Glutamatergic neuron (in vitro differentiated cells): ENCODE measurements around the gene COBLL1. TPM values are rescaled to one million over a fixed set of nuclear protein-coding genes. Genes with fewer than 3 reads are reported as not detected.

Source experiments
- DNase-seq: peaks from one replicate; pipeline ENCODE4 v3.0.0; 2022
- H3K27ac Mint-ChIP-seq: one replicate; pipeline ENCODE4 v1.8.0; 2020; ENCODE audit warnings: mild to moderate bottlenecking, mixed read lengths, inconsistent platforms; ENCODE audit not compliant: unreplicated experiment
- H3K27me3 Mint-ChIP-seq: one replicate; pipeline ENCODE4 v1.8.0; 2020; ENCODE audit warnings: mild to moderate bottlenecking, moderate library complexity, mixed read lengths, inconsistent platforms; ENCODE audit not compliant: unreplicated experiment
- H3K36me3 Mint-ChIP-seq: one replicate; pipeline ENCODE4 v1.8.0; 2020; ENCODE audit warnings: mild to moderate bottlenecking, mixed read lengths, inconsistent platforms; ENCODE audit not compliant: unreplicated experiment
- H3K4me1 Mint-ChIP-seq: one replicate; pipeline ENCODE4 v1.8.0; 2020; ENCODE audit warnings: mild to moderate bottlenecking, low read depth, mixed read lengths, inconsistent platforms; ENCODE audit not compliant: unreplicated experiment
- H3K4me3 Mint-ChIP-seq: one replicate; pipeline ENCODE4 v1.8.0; 2020; ENCODE audit warnings: mild to moderate bottlenecking, mixed read lengths, inconsistent platforms; ENCODE audit not compliant: unreplicated experiment
- H3K9me3 Mint-ChIP-seq: one replicate; pipeline ENCODE4 v1.8.0; 2020; ENCODE audit warnings: mild to moderate bottlenecking, moderate library complexity, mixed read lengths, inconsistent platforms; ENCODE audit not compliant: unreplicated experiment
- CTCF ChIP-seq: fragments of 200-600 bp; sonication (generic); IDR thresholded peaks from one replicate; pipeline ENCODE4 v1.5.0; 2021; ENCODE audit not compliant: partially characterized antibody, unreplicated experiment
- total RNA-seq: library from RNA; stranded (reverse); fragmentation: NEBNext Ultra II Directional; extraction: Animal tissue kit (Norgen Biotek cat#: 25700); gene quantifications from one replicate; pipeline ENCODE4 v1.2.1, GENCODE V29; 2021; ENCODE audit not compliant: unreplicated experiment

The COBLL1 gene
- total RNA-seq, 1 donor from 2014 or later: 0.91 TPM

- H3K4me3 Mint-ChIP-seq: no peak overlapping the region
- H3K36me3 Mint-ChIP-seq: no peaks in the 10 kb centered on the region
- H3K9me3 Mint-ChIP-seq: no peaks in the 10 kb centered on the region
- H3K4me1 Mint-ChIP-seq: no peaks in the 10 kb centered on the region
- no peaks in the 10 kb centered on the region for H3K27me3 Mint-ChIP-seq
- no peak overlapping the region for H3K27ac Mint-ChIP-seq
- no peak for TF ChIP-seq CTCF
- DNase-seq: no peak
These were observed 174.1 kb downstream of the COBLL1 start for GRCh38 chr2:164667566-164667965.

- H3K27ac Mint-ChIP-seq: no peak overlapping the region
- no peaks in the 10 kb centered on the region for H3K9me3 Mint-ChIP-seq
- H3K4me1 Mint-ChIP-seq: no peaks in the 10 kb centered on the region
- DNase-seq: no peak
- no peaks in the 10 kb centered on the region for H3K27me3 Mint-ChIP-seq
- TF ChIP-seq CTCF: no peak
- no peaks in the 10 kb centered on the region for H3K36me3 Mint-ChIP-seq
- H3K4me3 Mint-ChIP-seq: no peak overlapping the region
These were observed 177.6 kb downstream of the COBLL1 start for GRCh38 chr2:164664070-164664469.

DNA sequence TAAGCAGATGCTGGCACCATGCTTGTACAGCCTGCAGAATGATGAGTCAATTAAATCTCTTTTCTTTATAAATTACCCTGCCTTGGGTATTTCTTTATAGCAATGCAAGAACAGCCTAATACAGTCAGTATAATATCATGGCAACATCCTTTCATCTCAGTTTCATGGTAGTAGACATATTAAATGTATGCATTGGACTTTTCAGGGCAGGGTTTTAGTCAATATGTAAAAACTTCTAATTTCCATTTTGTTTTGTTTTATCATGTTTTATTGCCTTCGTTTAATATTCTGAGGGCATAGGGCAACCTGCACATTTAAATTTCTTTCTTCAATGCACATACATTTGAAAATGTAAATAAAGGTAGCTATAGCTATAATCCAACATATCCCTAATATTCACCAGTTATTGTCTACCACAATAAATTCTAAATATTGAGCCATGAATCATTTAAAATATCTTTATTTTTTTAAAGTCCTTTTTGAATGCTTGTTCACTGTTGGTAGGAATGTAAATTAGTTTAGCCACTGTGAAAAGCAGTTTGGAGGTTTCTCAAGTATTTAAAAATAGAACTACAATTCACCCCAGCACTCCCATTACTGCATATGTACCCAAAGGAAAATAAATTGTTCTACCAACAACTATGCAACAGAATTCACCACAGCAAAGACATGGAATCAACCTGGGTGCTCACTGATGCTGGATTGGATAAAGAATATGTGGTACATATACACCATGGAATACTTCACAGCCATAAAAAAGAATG is 178.6 kb downstream of the COBLL1 start:
- Mint-ChIP-seq H3K36me3 (no peaks in the 10 kb centered on the region), H3K27ac (no peak overlapping the region), H3K4me1 (no peaks in the 10 kb centered on the region), H3K4me3 (no peak overlapping the region), H3K9me3 (no peaks in the 10 kb centered on the region), H3K27me3 (no peaks in the 10 kb centered on the region)
- TF ChIP-seq CTCF: no peak
- no peak for DNase-seq

GRCh38 chr2:164662066-164662465 is 179.6 kb downstream of the COBLL1 start:
- H3K4me3 Mint-ChIP-seq: no peak overlapping the region
- TF ChIP-seq CTCF: no peak
- H3K27me3 Mint-ChIP-seq: no peaks in the 10 kb centered on the region
- no peaks in the 10 kb centered on the region for H3K9me3 Mint-ChIP-seq
- H3K4me1 Mint-ChIP-seq: no peaks in the 10 kb centered on the region
- no peaks in the 10 kb centered on the region for H3K36me3 Mint-ChIP-seq
- no peak for DNase-seq
- no peak overlapping the region for H3K27ac Mint-ChIP-seq

DNA sequence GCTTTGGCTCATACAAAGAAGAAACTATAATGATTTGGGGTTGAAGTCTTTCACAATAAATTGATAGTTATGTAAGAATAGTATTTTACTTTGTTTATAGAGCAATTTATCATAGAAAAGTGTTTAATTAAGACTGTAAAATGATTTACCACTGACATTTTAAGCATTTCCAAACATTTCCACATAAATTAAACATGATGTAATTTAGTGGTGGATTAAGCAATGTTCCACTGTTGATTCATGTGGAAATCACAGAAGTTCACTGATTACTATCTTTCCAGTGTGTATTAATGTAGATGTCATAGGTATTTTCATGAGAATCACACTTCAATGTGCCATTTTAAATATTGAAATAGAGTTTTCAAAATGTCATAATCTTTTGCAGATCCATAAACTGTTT is 180.3 kb downstream of the COBLL1 start:
- Mint-ChIP-seq H3K9me3 (no peaks in the 10 kb centered on the region), H3K4me3 (no peak overlapping the region)
- no peak for TF ChIP-seq CTCF

More for the DNA sequence above, 180.3 kb downstream of the COBLL1 start:
- H3K27ac Mint-ChIP-seq: no peak overlapping the region
- H3K36me3 Mint-ChIP-seq: no peaks in the 10 kb centered on the region
- no peak for DNase-seq
- H3K27me3 Mint-ChIP-seq: no peaks in the 10 kb centered on the region
- H3K4me1 Mint-ChIP-seq: no peaks in the 10 kb centered on the region
